SK-N-SH (cell line): ENCODE data around the gene TFPT. TPM values are rescaled to one million over a fixed set of nuclear protein-coding genes. Genes with fewer than 3 reads are reported as not detected.

Source experiments
- CTCF ChIA-PET: fragments of 300-600, 350-600 bp; formaldehyde crosslinking; extraction: SDS; loops from one replicate; lab custom pipeline; 2021; lab: Yijun Ruan, JAX
- POLR2A ChIA-PET: fragments of 350-600 bp; sonication (Branson Sonifier 250); formaldehyde crosslinking; extraction: SDS; loops from one replicate; lab custom pipeline; 2020; ENCODE audit warnings: antibody characterized with exemption, inconsistent platforms; lab: Yijun Ruan, JAX
- DNase-seq: peaks from one replicate; pipeline ENCODE4 v3.0.0; 2012
- H2AFZ ChIP-seq: fragments of 200-600 bp; sonication (generic); 2 replicates; pipeline ENCODE4 v1.8.1; 2016; ENCODE audit warnings: antibody characterized with exemption, mild to moderate bottlenecking, low read depth
- H3F3A ChIP-seq: fragments of 200-600 bp; sonication (generic); replicated peaks from 2 replicates; pipeline ENCODE3; 2016; ENCODE audit warnings: antibody characterized with exemption, mild to moderate bottlenecking; ENCODE audit not compliant: insufficient read depth
- H3K27ac ChIP-seq, 2 experiments: fragments of 200-500 bp in 1 of 2; fragments of 200-600 bp in 1 of 2; sonication (Bioruptor generic) in 1 of 2; sonication (generic), shearing (Covaris generic) in 1 of 2; 2 replicates each; pipeline versions ENCODE4 v1.5.1 to v1.6.1; 2014 to 2016; ENCODE audit warnings: low read depth in 2 of 2, inconsistent platforms in 1 of 2, low read length in 1 of 2, mild to moderate bottlenecking in 1 of 2, mixed read lengths in 1 of 2
- H3K27me3 ChIP-seq: fragments of 200-600 bp; sonication (generic), shearing (Covaris generic); 2 replicates; pipeline ENCODE4 v1.6.1; 2016; ENCODE audit warnings: mixed run types; ENCODE audit not compliant: insufficient read depth
- H3K36me3 ChIP-seq, 2 experiments: fragments of 200-500 bp in 1 of 2; fragments of 200-600 bp in 1 of 2; sonication (Bioruptor generic) in 1 of 2; sonication (generic) in 1 of 2; replicated peaks in 1 of 2; 2 replicates each; pipeline versions ENCODE3 to v1.5.1; 2014 to 2016; ENCODE audit warnings: low read length in 1 of 2, mild to moderate bottlenecking in 1 of 2; ENCODE audit not compliant: insufficient read depth in 2 of 2, control insufficient read depth in 1 of 2
- H3K4me1 ChIP-seq, 2 experiments: fragments of 200-500 bp in 1 of 2; fragments of 200-600 bp in 1 of 2; sonication (Bioruptor generic) in 1 of 2; sonication (generic), shearing (Covaris generic) in 1 of 2; 2 replicates each; pipeline versions ENCODE4 v1.5.1 to v1.6.1; 2014 to 2016; ENCODE audit warnings: low read depth in 1 of 2, low read length in 1 of 2, mixed run types in 1 of 2; ENCODE audit not compliant: insufficient read depth in 2 of 2, control insufficient read depth in 1 of 2
- H3K4me2 ChIP-seq: fragments of 200-600 bp; sonication (generic), shearing (Covaris generic); 2 replicates; pipeline ENCODE4 v1.6.1; 2017; ENCODE audit warnings: mixed run types
- H3K4me3 ChIP-seq, 2 experiments: fragments of 200-500 bp in 1 of 2; fragments of 200-600 bp in 1 of 2; sonication (Bioruptor generic) in 1 of 2; sonication (generic), shearing (Covaris generic) in 1 of 2; 2 replicates each; pipeline versions ENCODE4 v1.5.1 to v1.8.1; 2014 to 2016; ENCODE audit warnings: low read depth in 2 of 2, inconsistent platforms in 1 of 2, low read length in 1 of 2, mild to moderate bottlenecking in 1 of 2, mixed read lengths in 1 of 2, moderate library complexity in 1 of 2
- H3K79me2 ChIP-seq: fragments of 200-600 bp; sonication (generic); 2 replicates; pipeline ENCODE4 v1.8.1; 2017; ENCODE audit warnings: mild to moderate bottlenecking; ENCODE audit not compliant: insufficient read depth
- H3K9ac ChIP-seq: fragments of 200-600 bp; sonication (generic); 2 replicates; pipeline ENCODE4 v1.6.1; 2017; ENCODE audit warnings: mixed run types
- H3K9me2 ChIP-seq: fragments of 200-600 bp; sonication (generic); 2 replicates; pipeline ENCODE4 v1.6.1; 2017; ENCODE audit warnings: mixed run types
- H3K9me3 ChIP-seq: fragments of 200-600 bp; sonication (generic); 2 replicates; pipeline ENCODE4 v1.6.1; 2017; ENCODE audit warnings: mixed run types, mild to moderate bottlenecking, moderate library complexity
- H4K20me1 ChIP-seq: fragments of 200-600 bp; sonication (generic); 2 replicates; pipeline ENCODE4 v1.6.1; 2017; ENCODE audit warnings: mild to moderate bottlenecking, mixed run types; ENCODE audit not compliant: insufficient read depth
- EZH2phosphoT487 ChIP-seq: fragments of 200-600 bp; sonication (generic); IDR thresholded peaks from 2 replicates; pipeline ENCODE4 v1.6.1; 2017; ENCODE audit warnings: low read depth, mixed run types, mild to moderate bottlenecking, antibody characterized with exemption, moderate library complexity, borderline replicate concordance
- FOXM1 ChIP-seq: IDR thresholded peaks from 2 replicates; pipeline ENCODE4 v1.4.0; 2012; ENCODE audit warnings: low read depth, mild to moderate bottlenecking
- GABPA ChIP-seq: IDR thresholded peaks from 2 replicates; pipeline ENCODE4 v1.4.0; 2012; ENCODE audit warnings: low read depth, mild to moderate bottlenecking
- GATA2 ChIP-seq: sonication (generic); formaldehyde crosslinking; IDR thresholded peaks from 2 replicates; pipeline ENCODE4 v1.5.0; 2020; ENCODE audit warnings: mild to moderate bottlenecking, missing genetic modification reagents
- NRF1 ChIP-seq: IDR thresholded peaks from 2 replicates; pipeline ENCODE4 v1.6.1; 2012; ENCODE audit warnings: low read depth, mild to moderate bottlenecking, low read length
- POLR2AphosphoS5 ChIP-seq: IDR thresholded peaks from 2 replicates; pipeline ENCODE4 v1.6.1; 2012; ENCODE audit warnings: low read depth, low read length
- SIN3A ChIP-seq: IDR thresholded peaks from 2 replicates; pipeline ENCODE4 v1.6.1; 2012; ENCODE audit warnings: low read depth, mild to moderate bottlenecking, low read length, moderate library complexity, borderline replicate concordance
- SMC3 ChIP-seq: IDR thresholded peaks from 2 replicates; pipeline ENCODE4 v1.6.1; 2012; ENCODE audit warnings: low read depth, low read length, improper control_type of control experiment
- USF2 ChIP-seq: fragments of 150-350 bp; IDR thresholded peaks from 2 replicates; pipeline ENCODE4 v1.6.1; 2017; ENCODE audit warnings: antibody characterized with exemption, low read length, low read depth, borderline replicate concordance
- YY1 ChIP-seq: IDR thresholded peaks from 2 replicates; pipeline ENCODE4 v1.4.0; 2012; ENCODE audit warnings: low read depth, mild to moderate bottlenecking
- WGBS: methylation state at CpG from one replicate; pipeline ENCODE4 v1.1.6; 2017; ENCODE audit warnings: low lambda C conversion rate; 5-methylcytosine and 5-hydroxymethylcytosine counted together
- polyA plus RNA-seq, 3 experiments: library from polyadenylated mRNA; depleted of rRNA; stranded (reverse); fragments of >200 nt; gene quantifications; 2 replicates each; pipeline ENCODE4 v1.2.3, GENCODE V29; 2012
- TF ChIP-seq, protein P1 (sequence below): IDR thresholded peaks from 2 replicates; pipeline ENCODE4 v1.4.0; 2012; ENCODE audit warnings: low read depth, borderline replicate concordance
- TF ChIP-seq, protein P2 (sequence below): IDR thresholded peaks from 2 replicates; pipeline ENCODE4 v1.4.0; 2012; ENCODE audit warnings: low read depth, borderline replicate concordance

TFPT gene
- polyA plus RNA-seq, 1 of the 3 experiments (the other 2 are of a cell fraction), result 49.7 TPM

- Histone ChIP-seq H3K27ac (no peak overlapping the region), H2AFZ (no peak overlapping the region)
- POLR2A ChIA-PET, result no interaction called here
Measured at GRCh38 chr19:54108496-54108895, 7.0 kb downstream of the TFPT start.

DNA sequence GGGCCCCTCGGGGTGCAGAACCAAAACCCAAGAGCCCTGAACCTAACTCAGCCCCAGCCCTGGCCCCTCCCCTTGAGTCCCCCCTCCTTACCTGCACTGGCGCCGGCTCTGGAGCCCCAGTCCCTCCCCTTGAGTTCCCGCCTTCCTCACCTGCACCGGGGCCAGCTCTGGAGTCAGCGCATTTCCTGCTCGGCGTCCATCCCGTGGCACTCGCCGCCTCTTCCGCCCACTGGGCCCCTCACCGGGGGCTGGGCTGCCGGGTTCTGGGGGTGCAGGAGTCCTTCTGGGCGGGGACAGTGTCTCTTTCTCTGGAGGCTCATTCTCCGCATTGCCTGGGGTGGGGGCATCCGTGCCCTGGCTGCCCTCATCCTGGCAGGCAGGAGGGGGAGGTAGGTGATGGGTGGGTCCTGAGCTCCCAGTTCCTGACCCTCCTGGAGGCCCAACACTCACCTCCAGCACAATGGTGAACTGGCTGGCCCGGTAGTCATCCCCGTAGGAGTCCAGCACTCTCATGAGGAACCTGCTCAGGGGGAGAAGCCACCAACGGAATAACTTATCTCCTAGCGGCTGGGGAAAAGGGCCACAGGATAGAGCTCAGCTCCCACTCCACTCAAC lies 7.5 kb downstream of the TFPT start:
- Histone ChIP-seq H3K79me2 (peaks cover 36% of the 10 kb centered on the region), H3K27ac (no peak overlapping the region), H3K4me1 (no peaks in the 10 kb centered on the region; a peak in 1 of 4 replicates), H3K9me2 (no peaks in the 10 kb centered on the region), H3K9me3 (no peaks in the 10 kb centered on the region), H3K27me3 (no peaks in the 10 kb centered on the region), H3K9ac (no peak overlapping the region), H2AFZ (no peak overlapping the region), H4K20me1 (peaks cover 2% of the 10 kb centered on the region; the same call in 1 of the 2 replicates), H3K4me2 (no peak overlapping the region), H3F3A (no peaks in the 10 kb centered on the region), H3K4me3 (no peak overlapping the region), H3K36me3 (peaks cover 14 to 35% of the 10 kb centered on the region in 2 experiments)
- POLR2A ChIA-PET, result no interaction called here
- 89% methylated on average over 18 of the region's 21 CpGs for WGBS
- CTCF ChIA-PET, result no interaction called here
- TF ChIP-seq POLR2AphosphoS5, result no peak
- TF ChIP-seq, protein P1, sequence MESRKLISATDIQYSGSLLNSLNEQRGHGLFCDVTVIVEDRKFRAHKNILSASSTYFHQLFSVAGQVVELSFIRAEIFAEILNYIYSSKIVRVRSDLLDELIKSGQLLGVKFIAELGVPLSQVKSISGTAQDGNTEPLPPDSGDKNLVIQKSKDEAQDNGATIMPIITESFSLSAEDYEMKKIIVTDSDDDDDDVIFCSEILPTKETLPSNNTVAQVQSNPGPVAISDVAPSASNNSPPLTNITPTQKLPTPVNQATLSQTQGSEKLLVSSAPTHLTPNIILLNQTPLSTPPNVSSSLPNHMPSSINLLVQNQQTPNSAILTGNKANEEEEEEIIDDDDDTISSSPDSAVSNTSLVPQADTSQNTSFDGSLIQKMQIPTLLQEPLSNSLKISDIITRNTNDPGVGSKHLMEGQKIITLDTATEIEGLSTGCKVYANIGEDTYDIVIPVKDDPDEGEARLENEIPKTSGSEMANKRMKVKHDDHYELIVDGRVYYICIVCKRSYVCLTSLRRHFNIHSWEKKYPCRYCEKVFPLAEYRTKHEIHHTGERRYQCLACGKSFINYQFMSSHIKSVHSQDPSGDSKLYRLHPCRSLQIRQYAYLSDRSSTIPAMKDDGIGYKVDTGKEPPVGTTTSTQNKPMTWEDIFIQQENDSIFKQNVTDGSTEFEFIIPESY, result no peak
- no peak for TF ChIP-seq GABPA
- no peak for TF ChIP-seq SIN3A
- no peak for TF ChIP-seq YY1
- no peak for TF ChIP-seq EZH2phosphoT487
- no peak for TF ChIP-seq GATA2
- TF ChIP-seq USF2, result no peak
- TF ChIP-seq NRF1, result no peak
- DNase-seq, result no peak

More at GRCh38 chr19:54108496-54108895, 7.0 kb downstream of the TFPT start:
- peaks cover 18 to 35% of the 10 kb centered on the region in 2 experiments for H3K36me3 ChIP-seq
- 89% methylated on average over 6 of the region's 7 CpGs for WGBS
- TF ChIP-seq GABPA (no peak), FOXM1 (no peak), USF2 (no peak), SIN3A (no peak), SMC3 (no peak)
- TF ChIP-seq, protein P2, sequence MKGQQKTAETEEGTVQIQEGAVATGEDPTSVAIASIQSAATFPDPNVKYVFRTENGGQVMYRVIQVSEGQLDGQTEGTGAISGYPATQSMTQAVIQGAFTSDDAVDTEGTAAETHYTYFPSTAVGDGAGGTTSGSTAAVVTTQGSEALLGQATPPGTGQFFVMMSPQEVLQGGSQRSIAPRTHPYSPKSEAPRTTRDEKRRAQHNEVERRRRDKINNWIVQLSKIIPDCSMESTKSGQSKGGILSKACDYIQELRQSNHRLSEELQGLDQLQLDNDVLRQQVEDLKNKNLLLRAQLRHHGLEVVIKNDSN, result no peak
- H3K79me2 ChIP-seq, result peaks cover 32% of the 10 kb centered on the region
- no peaks in the 10 kb centered on the region for H3K9me2 ChIP-seq
- no peak for DNase-seq
- H3F3A ChIP-seq, result no peaks in the 10 kb centered on the region
- H4K20me1 ChIP-seq, result peaks cover 2% of the 10 kb centered on the region; the same call in 1 of the 2 replicates
- no peaks in the 10 kb centered on the region; a peak in 1 of 4 replicates for H3K4me1 ChIP-seq
- H3K9ac ChIP-seq, result no peak overlapping the region
- no peak overlapping the region for H3K4me3 ChIP-seq
- no peaks in the 10 kb centered on the region for H3K27me3 ChIP-seq
- no peaks in the 10 kb centered on the region for H3K9me3 ChIP-seq
- CTCF ChIA-PET, result no interaction called here
- H3K4me2 ChIP-seq, result no peak overlapping the region
